HCT116 (cell line): ENCODE results near the gene RAPH1. TPM values are rescaled to one million over a fixed set of nuclear protein-coding genes. Genes with fewer than 3 reads are reported as not detected.
A peak's percentile ranks its signal among the peaks of the same experiment; 100 is the strongest.
"Not testable (repeated sequence)": the region's sequence is repeated elsewhere in the genome, so short reads cannot be mapped to it uniquely, and the experiment has no call there.

Experiments used
- ATAC-seq: fragments of 200-7000 bp; cut with Tn5 transposase; 2 replicates; pipeline ENCODE4 v1.9.1; 2020; ENCODE audit warnings: mild to moderate bottlenecking, moderate library complexity
- BruUV-seq: library from RNA; stranded (reverse); fragments of 400-500 nt; replicated peaks from 2 replicates; lab custom pipeline; 2021; lab: Mats Ljungman, UMichigan
- CTCF ChIA-PET: fragments of 300-600 bp; sonication (Branson Sonifier 250); formaldehyde crosslinking; loops from one replicate; lab custom pipeline; 2021; ENCODE audit warnings: antibody characterized with exemption; lab: Charles Lee
- POLR2A ChIA-PET: fragments of 300-600, 350-600 bp; sonication (Branson Sonifier 250); formaldehyde crosslinking; loops from one replicate; lab custom pipeline; 2021; ENCODE audit warnings: antibody characterized with exemption; lab: Charles Lee
- RAD21 ChIA-PET, 2 experiments: fragments of 300-600 bp; sonication (Branson Sonifier 250); formaldehyde crosslinking; loops; one replicate each; lab custom pipeline; 2023; ENCODE audit warnings: low total read pairs in 2 of 2; ENCODE audit not compliant: uncharacterized antibody in 2 of 2, unreplicated experiment in 2 of 2, low non-redundant PET in 1 of 2; lab: Charles Lee
- DNase-seq: peaks from one replicate; pipeline ENCODE4 v3.0.0-alpha.2; 2010; ENCODE audit warnings: low read depth, low spot score
- H2AFZ ChIP-seq: fragments of 200-600 bp; shearing (Covaris generic), sonication (generic); 2 replicates; pipeline ENCODE4 v1.6.1; 2017; ENCODE audit warnings: low read depth, mixed run types, mixed read lengths, antibody characterized with exemption, low read length; ENCODE audit not compliant: poor library complexity, severe bottlenecking
- H3K27ac ChIP-seq: 2 replicates; pipeline ENCODE4 v1.5.1; 2012; ENCODE audit warnings: low read depth, low read length
- H3K27me3 ChIP-seq: fragments of 200-600 bp; sonication (generic); 2 replicates; pipeline ENCODE4 v1.6.1; 2016; ENCODE audit warnings: mixed run types, low read length, mixed read lengths; ENCODE audit not compliant: insufficient read depth
- H3K36me3 ChIP-seq, 2 experiments: fragments of 200-500 bp in 1 of 2; fragments of 200-600 bp in 1 of 2; sonication (Bioruptor generic) in 1 of 2; sonication (generic) in 1 of 2; 2 replicates each; pipeline versions ENCODE4 v1.5.1 to v1.6.1; 2014 to 2016; ENCODE audit warnings: low read length in 2 of 2, inconsistent platforms in 1 of 2, mixed read lengths in 1 of 2, mixed run types in 1 of 2; ENCODE audit not compliant: insufficient read depth in 2 of 2, control insufficient read depth in 1 of 2
- H3K4me1 ChIP-seq, 2 experiments: fragments of 200-600 bp in 1 of 2; sonication (generic) in 1 of 2; 2 replicates each; pipeline versions ENCODE4 v1.5.1 to v1.6.1; 2012 to 2017; ENCODE audit warnings: low read length in 2 of 2, inconsistent platforms in 1 of 2, mild to moderate bottlenecking in 1 of 2, mixed read lengths in 1 of 2, mixed run types in 1 of 2, moderate library complexity in 1 of 2; ENCODE audit not compliant: insufficient read depth in 2 of 2, control insufficient read depth in 1 of 2
- H3K4me2 ChIP-seq: fragments of 200-600 bp; sonication (generic); 2 replicates; pipeline ENCODE4 v1.6.1; 2017; ENCODE audit warnings: mixed run types, low read length, mixed read lengths
- H3K4me3 ChIP-seq, 2 experiments: fragments of 200-600 bp in 1 of 2; sonication (generic) in 1 of 2; replicated peaks in 1 of 2; 2 replicates each; pipeline ENCODE4 v1.5.1; 2011 to 2016; ENCODE audit warnings: low read length in 2 of 2, control low read depth in 1 of 2, low read depth in 1 of 2, mild to moderate bottlenecking in 1 of 2, mixed read lengths in 1 of 2, mixed run types in 1 of 2
- H3K79me2 ChIP-seq: fragments of 200-600 bp; sonication (generic); 2 replicates; pipeline ENCODE4 v1.6.1; 2017; ENCODE audit warnings: mild to moderate bottlenecking, mixed run types, low read length, moderate library complexity, mixed read lengths; ENCODE audit not compliant: insufficient read depth
- H3K9ac ChIP-seq: fragments of 200-600 bp; sonication (generic); 2 replicates; pipeline ENCODE4 v1.6.1; 2016; ENCODE audit warnings: low read length, mixed read lengths
- H3K9me2 ChIP-seq: fragments of 200-600 bp; sonication (generic), shearing (Covaris generic); 2 replicates; pipeline ENCODE4 v1.6.1; 2017; ENCODE audit warnings: mixed run types, mild to moderate bottlenecking, moderate library complexity; ENCODE audit not compliant: insufficient read depth
- H3K9me3 ChIP-seq, 2 experiments: fragments of 200-500 bp in 1 of 2; fragments of 200-600 bp in 1 of 2; sonication (Bioruptor generic) in 1 of 2; sonication (generic) in 1 of 2; 2 replicates each; pipeline ENCODE4 v1.6.1; 2014 to 2017; ENCODE audit warnings: low read length in 2 of 2, mixed read lengths in 2 of 2, inconsistent platforms in 1 of 2, low read depth in 1 of 2, mild to moderate bottlenecking in 1 of 2, mixed run types in 1 of 2, moderate library complexity in 1 of 2; ENCODE audit not compliant: control insufficient read depth in 1 of 2, insufficient read depth in 1 of 2
- H4K20me1 ChIP-seq: fragments of 200-600 bp; sonication (generic), shearing (Covaris generic); 2 replicates; pipeline ENCODE4 v1.6.1; 2017; ENCODE audit warnings: mixed run types, mild to moderate bottlenecking, moderate library complexity; ENCODE audit not compliant: insufficient read depth
- RAD21 ChIP-seq: IDR thresholded peaks from 2 replicates; pipeline ENCODE4 v1.6.1; 2012; ENCODE audit warnings: low read depth, mild to moderate bottlenecking
- SIN3A ChIP-seq: IDR thresholded peaks from 2 replicates; pipeline ENCODE4 v1.6.1; 2012; ENCODE audit warnings: low read depth
- intact Hi-C: fragments of 100-400 bp; cut with micrococcal nuclease; formaldehyde crosslinking; loops from 2 replicates; pipeline ENCODE4 v1.10.0; 2022
- total RNA-seq: library from RNA; stranded (reverse); gene quantifications from one replicate; pipeline ENCODE4 v1.2.1, GENCODE V29; 2021; ENCODE audit not compliant: unreplicated experiment
- TF ChIP-seq, protein P1 (sequence below), 3 experiments: fragments of 200-600 bp in 1 of 3; sonication (generic) in 1 of 3; IDR thresholded peaks in 2 of 3; conservative IDR thresholded peaks in 1 of 3; 2 replicates each; pipeline ENCODE4 v1.5.1; 2012 to 2017; ENCODE audit warnings: low read depth in 2 of 3, low read length in 2 of 3, antibody characterized with exemption in 1 of 3, borderline replicate concordance in 1 of 3, control low read depth in 1 of 3, mild to moderate bottlenecking in 1 of 3, mixed read lengths in 1 of 3, mixed run types in 1 of 3, moderate library complexity in 1 of 3; ENCODE audit not compliant: insufficient read depth in 1 of 3

Gene RAPH1
- total RNA-seq, 1 experiment from 2014 or later, result 22.3 TPM

DNA sequence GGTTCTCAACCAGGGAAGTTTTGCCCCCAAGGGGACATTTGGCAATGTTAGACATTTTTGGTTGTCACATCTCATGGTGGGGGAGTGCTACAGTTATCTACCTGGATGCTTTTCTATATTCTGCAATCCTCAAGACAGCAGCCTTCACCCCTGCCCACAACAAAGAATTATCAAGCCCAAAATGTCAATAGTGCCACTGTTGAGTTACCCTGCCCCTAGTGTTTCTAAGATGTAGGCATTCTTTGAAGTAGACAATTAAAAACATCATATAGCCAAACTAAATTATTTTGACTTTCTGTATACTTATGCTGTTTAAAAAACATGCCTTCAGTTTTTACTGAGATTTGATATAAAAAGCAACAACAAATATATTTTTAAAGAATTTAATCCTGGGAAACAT is 158.9 kb downstream of the RAPH1 start:
- no TSS peak for BruUV-seq
- Histone ChIP-seq H3K4me3 (no peak overlapping the region), H3K9ac (no peak overlapping the region), H3K4me2 (no peak overlapping the region), H4K20me1 (no peaks in the 10 kb centered on the region), H3K27ac (no peak overlapping the region), H3K36me3 (no peaks in the 10 kb centered on the region), H3K4me1 (peaks cover 3% of the 10 kb centered on the region in 2 experiments; a peak in 1 of 4 replicates), H3K79me2 (peaks cover 39% of the 10 kb centered on the region), H2AFZ (no peak overlapping the region), H3K9me2 (no peaks in the 10 kb centered on the region), H3K9me3 (no peaks in the 10 kb centered on the region), H3K27me3 (no peaks in the 10 kb centered on the region)
- CTCF ChIA-PET, result no interaction called here
- intact Hi-C loops, result no loop called here
- TF ChIP-seq SIN3A (no peak), RAD21 (0 out of 2 replicates have a peak, but pooled peaks have one; percentile 7)
- TF ChIP-seq, protein P1, sequence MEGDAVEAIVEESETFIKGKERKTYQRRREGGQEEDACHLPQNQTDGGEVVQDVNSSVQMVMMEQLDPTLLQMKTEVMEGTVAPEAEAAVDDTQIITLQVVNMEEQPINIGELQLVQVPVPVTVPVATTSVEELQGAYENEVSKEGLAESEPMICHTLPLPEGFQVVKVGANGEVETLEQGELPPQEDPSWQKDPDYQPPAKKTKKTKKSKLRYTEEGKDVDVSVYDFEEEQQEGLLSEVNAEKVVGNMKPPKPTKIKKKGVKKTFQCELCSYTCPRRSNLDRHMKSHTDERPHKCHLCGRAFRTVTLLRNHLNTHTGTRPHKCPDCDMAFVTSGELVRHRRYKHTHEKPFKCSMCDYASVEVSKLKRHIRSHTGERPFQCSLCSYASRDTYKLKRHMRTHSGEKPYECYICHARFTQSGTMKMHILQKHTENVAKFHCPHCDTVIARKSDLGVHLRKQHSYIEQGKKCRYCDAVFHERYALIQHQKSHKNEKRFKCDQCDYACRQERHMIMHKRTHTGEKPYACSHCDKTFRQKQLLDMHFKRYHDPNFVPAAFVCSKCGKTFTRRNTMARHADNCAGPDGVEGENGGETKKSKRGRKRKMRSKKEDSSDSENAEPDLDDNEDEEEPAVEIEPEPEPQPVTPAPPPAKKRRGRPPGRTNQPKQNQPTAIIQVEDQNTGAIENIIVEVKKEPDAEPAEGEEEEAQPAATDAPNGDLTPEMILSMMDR (IDR thresholded peaks at IDR 0.05 in 2 of 3, conservative IDR thresholded peaks at IDR 0.05 in 1 of 3; ENCODE audit: borderline replicate concordance in 1 of 3, insufficient read depth in 1 of 3, low read depth in 2 of 3, low read length in 2 of 3), result peak in 1 of 3 experiments; percentile 27; a peak in 2 of 6 replicates
- ATAC-seq, result peak; percentile 61; the same call in 1 of the 2 replicates
- POLR2A ChIA-PET, result no interaction called here
- DNase-seq, result no peak
- RAD21 ChIA-PET, result no interaction called here

DNA sequence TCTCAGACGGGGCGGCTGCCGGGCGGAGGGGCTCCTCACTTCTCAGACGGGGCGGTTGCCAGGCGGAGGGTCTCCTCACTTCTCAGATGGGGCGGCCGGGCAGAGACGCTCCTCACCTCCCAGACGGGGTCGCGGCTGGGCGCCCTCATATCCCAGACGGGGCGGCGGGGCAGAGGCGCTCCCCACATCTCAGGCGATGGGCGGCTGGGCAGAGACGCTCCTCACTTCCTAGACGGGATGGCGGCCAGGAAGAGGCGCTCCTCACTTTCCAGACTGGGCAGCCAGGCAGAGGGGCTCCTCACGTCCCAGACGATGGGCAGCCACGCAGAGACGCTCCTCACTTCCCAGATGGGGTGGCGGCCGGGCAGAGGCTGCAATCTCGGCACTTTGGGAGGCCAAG is 162.4 kb downstream of the RAPH1 start:
- intact Hi-C loops, DNase-seq, H3K9ac ChIP-seq, BruUV-seq, H2AFZ ChIP-seq, H3K9me2 ChIP-seq, H3K4me2 ChIP-seq, RAD21 ChIA-PET, ATAC-seq, H3K9me3 ChIP-seq, CTCF ChIA-PET, H3K27me3 ChIP-seq, H3K36me3 ChIP-seq, POLR2A ChIA-PET, H3K27ac ChIP-seq, H3K4me1 ChIP-seq, H4K20me1 ChIP-seq, H3K4me3 ChIP-seq: not testable (repeated sequence)
- peaks cover 22% of the 10 kb centered on the region for H3K79me2 ChIP-seq
